ENCODE results near the gene MYCL.
A peak's percentile ranks its signal among the peaks of the same experiment; 100 is the strongest.

The MYCL gene

DNA sequence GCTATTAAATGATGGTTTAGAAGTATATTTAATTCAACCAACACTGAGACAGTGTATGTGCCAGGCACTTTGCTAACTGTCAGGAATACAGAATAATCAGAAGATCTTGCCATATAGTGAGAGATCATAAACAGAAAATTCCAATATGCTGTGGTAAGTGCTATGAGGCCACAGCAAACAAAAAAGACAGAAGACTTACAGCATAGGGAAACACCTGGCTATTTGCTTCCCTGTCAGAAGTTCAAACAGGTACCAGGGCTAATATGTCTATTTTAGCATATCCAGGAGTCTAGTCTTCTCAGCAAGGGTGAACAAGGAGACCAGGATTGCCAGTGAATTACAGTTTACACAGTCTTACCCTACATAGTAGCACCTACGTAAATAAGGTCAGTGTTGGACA, 48.8 kb downstream of the MYCL start:
- DNase-seq (ENCODE audit: low read depth): no peak

- DNase-seq (ENCODE audit: low read depth): peak; percentile 78
These were observed 49.4 kb downstream of the MYCL start for GRCh38 chr1:39852214-39852791.

DNA sequence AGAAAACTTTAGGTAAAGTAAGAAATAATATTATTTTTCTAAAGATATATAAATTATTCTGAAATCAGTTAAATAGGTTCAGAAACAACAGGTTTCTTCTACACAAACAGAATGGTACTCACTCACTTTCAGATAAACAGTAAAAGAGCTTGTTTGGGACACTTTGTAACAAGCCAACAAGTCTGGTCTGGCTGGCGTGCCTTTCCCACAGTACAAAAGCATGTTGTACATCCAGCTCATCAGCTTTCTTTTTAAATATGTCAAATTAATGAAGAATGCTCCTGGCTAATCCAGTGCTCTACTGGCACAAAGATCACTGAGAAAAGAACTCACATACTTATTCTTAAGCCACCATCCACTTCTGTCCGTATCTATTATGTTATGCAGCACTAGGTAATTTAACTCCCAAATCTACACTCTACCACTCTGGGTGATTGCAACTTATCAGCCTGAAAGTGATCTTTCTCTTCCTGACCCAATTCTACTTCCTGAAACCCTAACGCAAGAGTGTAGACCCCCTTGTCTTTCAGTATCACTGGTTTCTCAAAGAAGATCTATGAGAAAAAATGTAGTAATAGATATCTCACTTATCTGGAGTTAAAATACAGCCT, 51.0 kb downstream of the MYCL start:
- DNase-seq (ENCODE audit: low read depth): no peak

- DNase-seq (ENCODE audit: low read depth): no peak
These were observed 52.5 kb downstream of the MYCL start for GRCh38 chr1:39849203-39849602.

DNA sequence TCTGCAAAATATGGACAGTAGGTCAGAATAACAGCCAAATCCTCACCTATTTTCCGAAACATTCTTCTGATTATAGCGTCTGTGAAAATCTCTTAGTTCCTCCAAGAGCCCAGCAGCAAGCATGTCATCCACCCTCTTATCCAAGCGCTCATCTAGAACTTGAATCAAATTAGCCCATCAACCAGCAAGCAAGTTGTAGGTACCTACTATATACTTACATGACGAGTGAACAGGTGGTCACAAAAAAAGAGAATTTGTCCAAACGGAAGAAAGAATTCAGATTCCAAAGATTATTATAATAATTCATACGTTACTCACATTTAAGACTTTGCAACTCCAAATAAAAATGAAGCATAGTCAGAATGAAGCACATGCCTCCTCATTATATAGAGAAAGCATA, 53.8 kb downstream of the MYCL start:
- no peak for DNase-seq (ENCODE audit: low read depth)

- DNase-seq (ENCODE audit: low read depth): no peak
These were observed 54.9 kb downstream of the MYCL start for GRCh38 chr1:39846796-39847195.

DNA sequence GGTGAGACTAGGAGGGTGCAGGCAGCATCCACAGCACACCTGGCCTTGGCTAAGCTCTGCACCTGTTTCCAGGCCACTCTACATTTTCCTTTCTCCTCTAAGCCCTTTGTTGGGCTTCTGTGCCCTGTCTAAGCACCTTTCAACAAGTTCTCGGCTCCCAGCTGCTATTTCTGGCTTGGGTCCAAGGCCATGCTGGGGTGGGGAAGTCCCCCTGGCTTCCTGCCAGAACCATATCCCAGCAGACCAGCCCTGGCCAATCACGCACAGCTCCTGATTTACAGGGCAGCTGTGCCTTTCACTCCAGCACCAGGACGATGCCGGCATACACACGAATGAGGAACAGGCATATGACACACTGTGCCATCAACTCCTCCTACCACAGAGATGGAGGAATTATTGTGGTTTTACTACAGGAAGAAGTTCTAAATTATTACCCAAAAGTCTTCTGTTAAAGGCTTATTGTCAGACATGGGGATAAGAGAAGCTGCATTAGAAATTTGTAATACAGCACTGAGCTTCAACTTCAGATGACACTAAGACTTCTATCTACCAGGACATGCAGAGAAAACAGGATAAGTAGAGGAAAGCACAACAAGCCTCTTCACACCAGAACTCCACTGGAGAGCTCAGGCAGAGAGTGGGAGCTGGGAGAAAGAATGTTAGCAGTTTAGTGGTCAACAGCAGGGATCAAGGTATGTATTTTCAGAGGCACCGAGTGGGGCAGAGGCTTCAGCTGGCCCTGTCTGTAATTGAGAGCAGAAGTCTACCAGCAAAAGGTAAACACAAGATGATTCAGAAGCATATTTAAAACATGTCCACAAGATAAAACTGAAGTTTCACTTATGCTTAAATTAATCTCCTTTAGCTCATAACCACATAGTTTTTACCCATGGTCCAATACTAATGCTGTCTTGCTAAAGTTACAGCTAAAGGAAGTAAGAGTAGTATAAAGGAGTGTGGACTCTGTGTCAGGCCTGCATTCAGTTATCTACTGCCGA, 55.8 kb downstream of the MYCL start:
- peak; percentile 89 for DNase-seq (ENCODE audit: low read depth)
